GM12801 (cell line): ENCODE data around the gene KCNG1.

ENCODE experiments used
- TF ChIP-seq, protein P1 (sequence below): IDR thresholded peaks from one replicate; pipeline ENCODE4 v1.5.1; 2011; ENCODE audit warnings: control low read depth; ENCODE audit not compliant: insufficient read length; ENCODE audit errors: extremely low read depth

KCNG1 gene

GRCh38 chr20:51043811-51044210 lies 20.9 kb upstream of the KCNG1 start:
- TF ChIP-seq, protein P1, sequence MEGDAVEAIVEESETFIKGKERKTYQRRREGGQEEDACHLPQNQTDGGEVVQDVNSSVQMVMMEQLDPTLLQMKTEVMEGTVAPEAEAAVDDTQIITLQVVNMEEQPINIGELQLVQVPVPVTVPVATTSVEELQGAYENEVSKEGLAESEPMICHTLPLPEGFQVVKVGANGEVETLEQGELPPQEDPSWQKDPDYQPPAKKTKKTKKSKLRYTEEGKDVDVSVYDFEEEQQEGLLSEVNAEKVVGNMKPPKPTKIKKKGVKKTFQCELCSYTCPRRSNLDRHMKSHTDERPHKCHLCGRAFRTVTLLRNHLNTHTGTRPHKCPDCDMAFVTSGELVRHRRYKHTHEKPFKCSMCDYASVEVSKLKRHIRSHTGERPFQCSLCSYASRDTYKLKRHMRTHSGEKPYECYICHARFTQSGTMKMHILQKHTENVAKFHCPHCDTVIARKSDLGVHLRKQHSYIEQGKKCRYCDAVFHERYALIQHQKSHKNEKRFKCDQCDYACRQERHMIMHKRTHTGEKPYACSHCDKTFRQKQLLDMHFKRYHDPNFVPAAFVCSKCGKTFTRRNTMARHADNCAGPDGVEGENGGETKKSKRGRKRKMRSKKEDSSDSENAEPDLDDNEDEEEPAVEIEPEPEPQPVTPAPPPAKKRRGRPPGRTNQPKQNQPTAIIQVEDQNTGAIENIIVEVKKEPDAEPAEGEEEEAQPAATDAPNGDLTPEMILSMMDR = no peak

DNA sequence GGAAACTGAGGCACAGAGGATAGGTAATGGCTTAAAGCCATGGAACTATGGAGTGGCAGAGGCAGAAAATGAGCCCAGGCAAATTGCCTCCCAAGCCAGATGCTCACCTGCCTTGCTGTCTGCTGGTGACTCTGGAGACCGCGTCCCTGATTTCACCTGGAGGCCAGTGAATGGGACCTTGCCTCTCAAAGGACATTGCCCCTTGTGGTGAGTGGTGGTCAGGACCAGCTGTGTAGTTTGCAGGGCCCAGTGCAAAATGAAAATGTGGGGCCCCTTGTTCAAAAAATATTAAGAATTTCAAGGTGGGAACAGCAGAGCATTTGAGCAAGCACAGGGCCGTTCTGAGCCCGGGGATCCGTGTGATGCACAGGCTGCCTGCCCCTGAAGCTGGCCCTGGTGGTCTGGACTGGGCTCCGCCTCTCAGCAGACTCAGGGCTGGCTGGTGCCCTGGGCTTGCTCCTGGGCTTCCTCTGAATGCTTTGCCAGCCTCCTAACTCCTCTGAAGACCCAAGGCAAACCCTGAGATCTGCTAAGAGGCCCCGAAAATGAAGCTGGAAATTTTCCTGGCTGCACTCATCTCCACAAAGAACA lies 19.8 kb upstream of the KCNG1 start:
- TF ChIP-seq, protein P1 = no peak

- TF ChIP-seq, protein P1 = no peak
Measured at GRCh38 chr20:51042064-51042463, 19.2 kb upstream of the KCNG1 start.

GRCh38 chr20:51037532-51038115 lies 14.7 kb upstream of the KCNG1 start:
- TF ChIP-seq, protein P1 = no peak

- TF ChIP-seq, protein P1 = no peak
Measured at GRCh38 chr20:51036827-51037531, 14.1 kb upstream of the KCNG1 start.

- TF ChIP-seq, protein P1 = no peak
Measured at GRCh38 chr20:51036226-51036625, 13.3 kb upstream of the KCNG1 start.

- TF ChIP-seq, protein P1 = no peak
Measured at GRCh38 chr20:51034988-51035656, 12.2 kb upstream of the KCNG1 start.
